ENCODE data around the gene PTGFRN. TPM values are rescaled to one million over a fixed set of nuclear protein-coding genes. Genes with fewer than 3 reads are reported as not detected.
A peak's percentile ranks its signal among the peaks of the same experiment; 100 is the strongest.

Gene PTGFRN
- total and polyA plus RNA-seq, 9 of the 15 experiments (the other 6 are each of a cell fraction or from before 2014, with no cell fraction given), result 17.3 to 33.1 (median 25.7) TPM

DNA sequence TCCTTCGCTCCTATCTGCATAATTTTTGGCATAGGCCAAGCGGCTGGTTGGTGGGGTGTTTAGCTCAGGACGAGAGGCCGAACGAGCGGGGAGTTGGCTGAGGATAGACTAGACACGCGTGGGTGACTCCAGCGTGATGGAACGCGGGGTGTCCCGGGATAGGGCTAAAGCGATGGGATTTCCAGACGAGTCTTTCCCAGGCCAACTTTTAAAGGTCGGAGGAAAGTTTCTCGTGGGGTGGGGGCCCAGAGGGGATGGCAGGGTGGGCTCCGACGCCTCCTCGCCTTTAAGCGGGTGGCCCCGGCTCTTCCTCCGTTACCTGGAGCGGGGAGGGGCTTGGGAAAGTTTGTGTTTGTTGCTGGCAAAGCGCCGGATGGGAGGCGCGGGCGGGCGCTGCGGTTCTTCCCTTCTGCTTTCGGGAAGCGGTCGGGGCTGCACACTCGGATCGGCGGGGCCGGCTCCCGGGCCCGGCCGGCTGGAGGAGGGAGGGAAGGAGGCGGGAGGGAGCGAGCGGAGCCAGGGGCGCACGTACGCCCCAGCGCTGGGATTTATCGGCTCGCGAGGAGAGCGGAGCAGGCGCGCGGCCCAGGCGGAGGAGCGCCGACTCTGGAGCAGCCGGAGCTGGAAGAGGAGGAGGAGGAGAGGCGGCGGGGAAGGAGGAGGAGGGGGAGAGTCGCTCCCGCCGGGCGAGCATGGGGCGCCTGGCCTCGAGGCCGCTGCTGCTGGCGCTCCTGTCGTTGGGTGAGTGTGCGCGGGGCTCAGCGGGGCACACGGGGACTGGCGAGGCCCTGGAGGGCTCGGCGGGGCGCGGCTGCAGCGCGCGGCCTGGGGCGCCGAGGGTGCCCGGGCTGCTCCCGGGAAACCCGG, at the start of gene PTGFRN (continued):
- TF ChIP-seq NR4A1 (CRISPR knock-in tag; IDR thresholded peaks at IDR 0.05), result no peak
- TF ChIP-seq NR4A1 (tag; IDR thresholded peaks at IDR 0.05), result 0 out of 2 replicates have a peak, but pooled peaks have one; percentile 4
- no peak for TF ChIP-seq GTF2A2 (tag; IDR thresholded peaks at IDR 0.05)
- peak; percentile 67 for TF ChIP-seq FIP1L1 (IDR thresholded peaks at IDR 0.05; ENCODE audit: low read depth, low read length, poor library complexity, severe bottlenecking)
- TF ChIP-seq ESRRA (IDR thresholded peaks at IDR 0.05; ENCODE audit: borderline replicate concordance, low read depth), result peak; percentile 12; the same call in 1 of the 2 replicates
- peak; percentile 87 for TF ChIP-seq ZFX (CRISPR knock-in tag; IDR thresholded peaks at IDR 0.05)
- TF ChIP-seq ZNF668 (CRISPR knock-in tag; IDR thresholded peaks at IDR 0.05), result no peak
- peak; percentile 75 for TF ChIP-seq PCBP1 (IDR thresholded peaks at IDR 0.05; ENCODE audit: low read depth, low read length, poor library complexity, severe bottlenecking)
- 0 out of 2 replicates have a peak, but pooled peaks have one; percentile 5 for TF ChIP-seq EGR1 (conservative IDR thresholded peaks at IDR 0.05)
- TF ChIP-seq KDM4B (IDR thresholded peaks at IDR 0.05; ENCODE audit: borderline replicate concordance in 2 of 2, low read depth in 1 of 2), result peak in 1 of 2 experiments; percentile 33; a peak in 1 of 4 replicates
- TF ChIP-seq POLR2G (IDR thresholded peaks at IDR 0.05; ENCODE audit: low read depth, low read length), result peak; percentile 88
- TF ChIP-seq, protein P1, sequence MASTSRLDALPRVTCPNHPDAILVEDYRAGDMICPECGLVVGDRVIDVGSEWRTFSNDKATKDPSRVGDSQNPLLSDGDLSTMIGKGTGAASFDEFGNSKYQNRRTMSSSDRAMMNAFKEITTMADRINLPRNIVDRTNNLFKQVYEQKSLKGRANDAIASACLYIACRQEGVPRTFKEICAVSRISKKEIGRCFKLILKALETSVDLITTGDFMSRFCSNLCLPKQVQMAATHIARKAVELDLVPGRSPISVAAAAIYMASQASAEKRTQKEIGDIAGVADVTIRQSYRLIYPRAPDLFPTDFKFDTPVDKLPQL (IDR thresholded peaks at IDR 0.05; ENCODE audit: extremely low read depth, insufficient read length), result no peak
- peak; percentile 88 for TF ChIP-seq RBFOX2 (IDR thresholded peaks at IDR 0.05; ENCODE audit: low read depth, low read length)
- TF ChIP-seq, protein P2, sequence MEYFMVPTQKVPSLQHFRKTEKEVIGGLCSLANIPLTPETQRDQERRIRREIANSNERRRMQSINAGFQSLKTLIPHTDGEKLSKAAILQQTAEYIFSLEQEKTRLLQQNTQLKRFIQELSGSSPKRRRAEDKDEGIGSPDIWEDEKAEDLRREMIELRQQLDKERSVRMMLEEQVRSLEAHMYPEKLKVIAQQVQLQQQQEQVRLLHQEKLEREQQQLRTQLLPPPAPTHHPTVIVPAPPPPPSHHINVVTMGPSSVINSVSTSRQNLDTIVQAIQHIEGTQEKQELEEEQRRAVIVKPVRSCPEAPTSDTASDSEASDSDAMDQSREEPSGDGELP (CRISPR knock-in tag; IDR thresholded peaks at IDR 0.05; ENCODE audit: borderline replicate concordance), result peak; percentile 48; the same call in 1 of the 2 replicates
- no peak for TF ChIP-seq TGIF2 (CRISPR knock-in tag; IDR thresholded peaks at IDR 0.05)
- peak; percentile 51; the same call in 1 of the 2 replicates for TF ChIP-seq ARID1B (IDR thresholded peaks at IDR 0.05)
- TF ChIP-seq NFRKB (IDR thresholded peaks at IDR 0.05; ENCODE audit: low read depth), result no peak
- peak; percentile 53 for TF ChIP-seq KDM5B (IDR thresholded peaks at IDR 0.05; ENCODE audit: insufficient replicate concordance, low read depth, low read length)
- TF ChIP-seq, protein P3, sequence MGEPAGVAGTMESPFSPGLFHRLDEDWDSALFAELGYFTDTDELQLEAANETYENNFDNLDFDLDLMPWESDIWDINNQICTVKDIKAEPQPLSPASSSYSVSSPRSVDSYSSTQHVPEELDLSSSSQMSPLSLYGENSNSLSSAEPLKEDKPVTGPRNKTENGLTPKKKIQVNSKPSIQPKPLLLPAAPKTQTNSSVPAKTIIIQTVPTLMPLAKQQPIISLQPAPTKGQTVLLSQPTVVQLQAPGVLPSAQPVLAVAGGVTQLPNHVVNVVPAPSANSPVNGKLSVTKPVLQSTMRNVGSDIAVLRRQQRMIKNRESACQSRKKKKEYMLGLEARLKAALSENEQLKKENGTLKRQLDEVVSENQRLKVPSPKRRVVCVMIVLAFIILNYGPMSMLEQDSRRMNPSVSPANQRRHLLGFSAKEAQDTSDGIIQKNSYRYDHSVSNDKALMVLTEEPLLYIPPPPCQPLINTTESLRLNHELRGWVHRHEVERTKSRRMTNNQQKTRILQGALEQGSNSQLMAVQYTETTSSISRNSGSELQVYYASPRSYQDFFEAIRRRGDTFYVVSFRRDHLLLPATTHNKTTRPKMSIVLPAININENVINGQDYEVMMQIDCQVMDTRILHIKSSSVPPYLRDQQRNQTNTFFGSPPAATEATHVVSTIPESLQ (CRISPR knock-in tag; IDR thresholded peaks at IDR 0.05), result no peak
- 0 out of 4 replicates have a peak, but pooled peaks of 1 of the 2 experiments have one; percentile 9 for TF ChIP-seq KDM1A (IDR thresholded peaks at IDR 0.05)
- TF ChIP-seq POLR2A (conservative IDR thresholded peaks at IDR 0.05), result peak; percentile 51; the same call in 1 of the 2 replicates
- peak in 1 of 2 experiments; percentile 26; a peak in 1 of 4 replicates for TF ChIP-seq SIN3A (IDR thresholded peaks at IDR 0.05; ENCODE audit: borderline replicate concordance in 2 of 2, control insufficient read depth in 1 of 2, low read depth in 2 of 2, low read length in 2 of 2)
- TF ChIP-seq SAP30 (IDR thresholded peaks at IDR 0.05; ENCODE audit: borderline replicate concordance, insufficient read depth, low read depth, low read length, poor library complexity, severe bottlenecking), result peak; percentile 39
- no peak for TF ChIP-seq ZZZ3 (IDR thresholded peaks at IDR 0.05)
